Breast epithelium (tissue), 4 donors: Measurements from ENCODE around the gene TTC4. TPM values are rescaled to one million over a fixed set of nuclear protein-coding genes. Genes with fewer than 3 reads are reported as not detected.

ENCODE experiments used
- DNase-seq, 2 donors: peaks; one replicate each; pipeline ENCODE4 v3.0.0-alpha.2; 2019; ENCODE audit warnings: low spot score in 2 of 2
- H3K27ac ChIP-seq, 2 donors: fragments of 200-600 bp; sonication (generic) in 1 of 2; one replicate each; pipeline ENCODE4 v1.5.1; 2016 to 2019; ENCODE audit warnings: mild to moderate bottlenecking in 1 of 2
- H3K27me3 ChIP-seq, 2 donors: fragments of 200-600 bp; sonication (generic) in 1 of 2; one replicate each; pipeline versions ENCODE4 v1.5.1 to v1.6.0; 2017 to 2019; ENCODE audit warnings: control low read depth in 1 of 2, mild to moderate bottlenecking in 1 of 2
- H3K36me3 ChIP-seq: fragments of 200-600 bp; one replicate; pipeline ENCODE4 v1.5.1; 2019
- H3K4me1 ChIP-seq, 2 donors: fragments of 200-600 bp; sonication (generic); one replicate each; pipeline ENCODE4 v1.5.1; 2016 to 2019; ENCODE audit warnings: control low read depth in 1 of 2
- H3K4me3 ChIP-seq, 3 donors: fragments of 200-600 bp; sonication (generic); 1 replicate in 2 of 3; 2 replicates in 1 of 3; pipeline ENCODE4 v1.5.1; 2016 to 2019; ENCODE audit warnings: mild to moderate bottlenecking in 3 of 3, moderate library complexity in 2 of 3
- H3K9me3 ChIP-seq, 2 donors: fragments of 200-600 bp; sonication (generic) in 1 of 2; one replicate each; pipeline ENCODE4 v1.5.1; 2016 to 2019; ENCODE audit warnings: control low read depth in 1 of 2
- POLR2A ChIP-seq: fragments of 450-650 bp; IDR thresholded peaks from one replicate; pipeline ENCODE4 v1.6.1; 2016; ENCODE audit warnings: antibody characterized with exemption, mild to moderate bottlenecking, moderate library complexity
- POLR2AphosphoS5 ChIP-seq, 3 donors: sonication (generic); formaldehyde crosslinking; IDR thresholded peaks; one replicate each; pipeline ENCODE4 v1.6.1; 2017; ENCODE audit warnings: antibody characterized with exemption in 3 of 3
- intact Hi-C: fragments of 100-400 bp; cut with DNase I; formaldehyde crosslinking; loops from one replicate; pipeline ENCODE4 v1.15.1; 2023; ENCODE audit warnings: low total_unique reads
- total RNA-seq, 3 donors: library from RNA; depleted of rRNA; stranded (reverse); fragments of >200 nt; gene quantifications; one replicate each; pipeline ENCODE4 v1.1.0, GENCODE V29; 2016
- TF ChIP-seq, protein P1 (sequence below), 3 donors: fragments of 450-650 bp; IDR thresholded peaks; one replicate each; pipeline ENCODE4 v1.5.1; 2016 to 2017; ENCODE audit warnings: antibody characterized with exemption in 3 of 3, mild to moderate bottlenecking in 3 of 3, moderate library complexity in 3 of 3

TTC4 gene
- total RNA-seq, 3 donors from 2014 or later: 18.2 to 33.8 (median 26.9) TPM

DNA sequence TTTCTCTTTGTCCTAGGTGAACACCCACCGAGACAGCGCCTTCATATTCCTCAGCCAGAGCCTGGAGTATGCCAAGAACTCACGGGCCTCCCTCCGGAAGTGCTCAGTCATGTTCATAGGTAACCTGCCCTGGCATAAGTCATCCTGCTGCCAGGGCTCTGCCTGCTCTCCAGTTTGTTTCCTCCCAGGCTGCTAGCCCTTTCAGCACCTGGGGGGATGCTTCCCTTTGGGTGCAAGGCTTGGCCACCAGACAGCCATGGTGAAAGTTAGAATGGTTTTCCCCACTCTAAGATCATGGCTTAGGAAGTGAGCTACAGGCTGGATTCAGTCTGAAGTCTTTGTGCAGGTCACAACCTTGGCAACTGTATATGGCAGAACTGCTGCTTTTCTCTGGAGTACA, 9.2 kb upstream of the TTC4 start:
- intact Hi-C loops: no loop called here
- DNase-seq: no peak

GRCh38 chr1:54708385-54708784, 7.3 kb upstream of the TTC4 start:
- TF ChIP-seq POLR2A (no peak), POLR2AphosphoS5 (IDR thresholded peaks at IDR 0.05) (no peak)
- TF ChIP-seq, protein P1, sequence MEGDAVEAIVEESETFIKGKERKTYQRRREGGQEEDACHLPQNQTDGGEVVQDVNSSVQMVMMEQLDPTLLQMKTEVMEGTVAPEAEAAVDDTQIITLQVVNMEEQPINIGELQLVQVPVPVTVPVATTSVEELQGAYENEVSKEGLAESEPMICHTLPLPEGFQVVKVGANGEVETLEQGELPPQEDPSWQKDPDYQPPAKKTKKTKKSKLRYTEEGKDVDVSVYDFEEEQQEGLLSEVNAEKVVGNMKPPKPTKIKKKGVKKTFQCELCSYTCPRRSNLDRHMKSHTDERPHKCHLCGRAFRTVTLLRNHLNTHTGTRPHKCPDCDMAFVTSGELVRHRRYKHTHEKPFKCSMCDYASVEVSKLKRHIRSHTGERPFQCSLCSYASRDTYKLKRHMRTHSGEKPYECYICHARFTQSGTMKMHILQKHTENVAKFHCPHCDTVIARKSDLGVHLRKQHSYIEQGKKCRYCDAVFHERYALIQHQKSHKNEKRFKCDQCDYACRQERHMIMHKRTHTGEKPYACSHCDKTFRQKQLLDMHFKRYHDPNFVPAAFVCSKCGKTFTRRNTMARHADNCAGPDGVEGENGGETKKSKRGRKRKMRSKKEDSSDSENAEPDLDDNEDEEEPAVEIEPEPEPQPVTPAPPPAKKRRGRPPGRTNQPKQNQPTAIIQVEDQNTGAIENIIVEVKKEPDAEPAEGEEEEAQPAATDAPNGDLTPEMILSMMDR (IDR thresholded peaks at IDR 0.05): no peak
- intact Hi-C loops: no loop called here
- no peaks in the 10 kb centered on the region for H3K36me3 ChIP-seq

More for the DNA sequence above, 9.2 kb upstream of the TTC4 start:
- Histone ChIP-seq H3K36me3 (no peaks in the 10 kb centered on the region), H3K4me3 (no peak overlapping the region), H3K27me3 (no peaks in the 10 kb centered on the region), H3K4me1 (no peaks in the 10 kb centered on the region), H3K27ac (no peak overlapping the region), H3K9me3 (no peaks in the 10 kb centered on the region)
- TF ChIP-seq POLR2A: no peak
- TF ChIP-seq, protein P1 (IDR thresholded peaks at IDR 0.05): no peak
- no peak for TF ChIP-seq POLR2AphosphoS5 (IDR thresholded peaks at IDR 0.05)

DNA sequence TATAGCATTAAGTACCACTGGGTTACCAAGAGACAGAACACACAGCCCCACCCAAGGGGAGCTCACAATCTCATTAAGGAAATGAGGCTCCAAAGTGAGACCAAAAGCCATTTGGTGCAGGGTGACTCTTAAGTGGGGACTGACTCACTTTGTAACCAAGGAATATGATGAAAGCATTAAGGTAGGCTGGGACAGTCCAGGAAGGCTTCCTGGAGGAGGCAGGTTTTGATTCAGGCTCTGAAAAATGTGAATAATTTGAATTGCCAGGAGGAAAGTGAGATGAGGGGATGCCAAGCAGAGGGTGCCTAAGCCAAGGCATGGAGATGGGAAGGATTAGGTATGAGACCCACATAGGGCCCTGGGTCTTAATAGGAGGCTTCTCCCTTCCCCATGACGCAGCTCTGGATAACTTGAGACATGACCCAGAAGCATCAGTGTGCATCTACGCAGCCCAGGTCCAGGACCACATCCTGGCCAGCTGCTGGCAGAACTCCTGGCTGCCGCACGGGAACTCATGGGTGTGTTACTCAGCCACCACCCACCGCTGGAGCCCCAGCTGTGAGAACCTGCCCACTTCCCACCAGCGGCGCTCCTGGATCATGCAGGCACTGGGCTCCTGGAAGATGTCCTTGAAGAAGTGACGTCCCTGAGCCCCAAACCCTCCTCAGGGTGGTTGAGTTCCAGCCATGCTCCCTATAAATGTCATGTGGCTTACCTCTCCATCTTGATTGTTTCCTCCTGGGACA, 5.9 kb upstream of the TTC4 start:
- no peak overlapping the region for H3K27ac ChIP-seq
- H3K4me3 ChIP-seq: no peak overlapping the region
- no peaks in the 10 kb centered on the region for H3K27me3 ChIP-seq
- DNase-seq: no peak
- H3K9me3 ChIP-seq: no peaks in the 10 kb centered on the region
- no peaks in the 10 kb centered on the region for H3K4me1 ChIP-seq
- TF ChIP-seq, protein P1 (IDR thresholded peaks at IDR 0.05): no peak
- no peak for TF ChIP-seq POLR2AphosphoS5 (IDR thresholded peaks at IDR 0.05)
- no peak for TF ChIP-seq POLR2A
- H3K36me3 ChIP-seq: no peaks in the 10 kb centered on the region
- intact Hi-C loops: no loop called here

More at GRCh38 chr1:54708385-54708784, 7.3 kb upstream of the TTC4 start:
- Histone ChIP-seq H3K4me1 (no peaks in the 10 kb centered on the region), H3K9me3 (no peaks in the 10 kb centered on the region), H3K27ac (no peak overlapping the region), H3K4me3 (no peak overlapping the region), H3K27me3 (no peaks in the 10 kb centered on the region)
- DNase-seq: no peak

DNA sequence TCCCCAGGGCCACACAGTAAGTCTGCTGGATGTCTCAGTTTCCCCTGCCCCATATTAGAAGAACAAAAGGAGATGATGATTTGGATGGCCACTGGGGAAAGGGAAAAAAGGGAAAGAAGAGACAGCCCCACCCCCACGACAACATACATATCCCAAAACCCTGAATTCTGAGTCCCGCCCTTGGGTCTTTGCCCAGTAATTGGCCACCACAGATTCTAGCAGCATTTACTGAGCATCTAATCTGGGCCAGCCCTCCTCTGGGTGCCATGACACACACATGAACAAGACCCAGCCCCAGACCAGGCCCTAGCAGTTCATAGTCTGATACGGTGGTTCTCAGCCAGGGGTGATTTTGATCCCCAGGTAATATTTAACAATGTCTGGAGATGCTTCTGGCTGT, 5.2 kb upstream of the TTC4 start:
- TF ChIP-seq POLR2AphosphoS5 (IDR thresholded peaks at IDR 0.05) (no peak), POLR2A (no peak)
- TF ChIP-seq, protein P1 (IDR thresholded peaks at IDR 0.05): no peak
- Histone ChIP-seq H3K27me3 (no peaks in the 10 kb centered on the region), H3K4me1 (no peaks in the 10 kb centered on the region), H3K27ac (no peak overlapping the region), H3K36me3 (no peaks in the 10 kb centered on the region), H3K9me3 (no peaks in the 10 kb centered on the region), H3K4me3 (no peak overlapping the region)
- DNase-seq: no peak
- intact Hi-C loops: no loop called here

GRCh38 chr1:54710841-54711240, 4.8 kb upstream of the TTC4 start:
- no peak overlapping the region for H3K4me3 ChIP-seq
- no peaks in the 10 kb centered on the region for H3K27me3 ChIP-seq
- no peak overlapping the region for H3K27ac ChIP-seq
- no peaks in the 10 kb centered on the region for H3K36me3 ChIP-seq
- no peak for DNase-seq
- intact Hi-C loops: no loop called here
- TF ChIP-seq POLR2AphosphoS5 (IDR thresholded peaks at IDR 0.05): no peak
- TF ChIP-seq POLR2A: no peak
- TF ChIP-seq, protein P1 (IDR thresholded peaks at IDR 0.05): no peak
- H3K4me1 ChIP-seq: no peaks in the 10 kb centered on the region
- H3K9me3 ChIP-seq: no peaks in the 10 kb centered on the region
